PC-9 (cell line): ENCODE results near the gene MNT.

Experiments
- EZH2 ChIP-seq: fragments of 200-600 bp; sonication (generic); IDR thresholded peaks from 2 replicates; pipeline ENCODE4 v1.8.0; 2017; ENCODE audit warnings: antibody characterized with exemption, low read depth
- TF ChIP-seq, protein P1 (sequence below): fragments of 200-600 bp; sonication (generic); conservative IDR thresholded peaks from 2 replicates; pipeline ENCODE4 v1.6.1; 2017; ENCODE audit warnings: mixed run types, antibody characterized with exemption, mild to moderate bottlenecking, moderate library complexity

DNA sequence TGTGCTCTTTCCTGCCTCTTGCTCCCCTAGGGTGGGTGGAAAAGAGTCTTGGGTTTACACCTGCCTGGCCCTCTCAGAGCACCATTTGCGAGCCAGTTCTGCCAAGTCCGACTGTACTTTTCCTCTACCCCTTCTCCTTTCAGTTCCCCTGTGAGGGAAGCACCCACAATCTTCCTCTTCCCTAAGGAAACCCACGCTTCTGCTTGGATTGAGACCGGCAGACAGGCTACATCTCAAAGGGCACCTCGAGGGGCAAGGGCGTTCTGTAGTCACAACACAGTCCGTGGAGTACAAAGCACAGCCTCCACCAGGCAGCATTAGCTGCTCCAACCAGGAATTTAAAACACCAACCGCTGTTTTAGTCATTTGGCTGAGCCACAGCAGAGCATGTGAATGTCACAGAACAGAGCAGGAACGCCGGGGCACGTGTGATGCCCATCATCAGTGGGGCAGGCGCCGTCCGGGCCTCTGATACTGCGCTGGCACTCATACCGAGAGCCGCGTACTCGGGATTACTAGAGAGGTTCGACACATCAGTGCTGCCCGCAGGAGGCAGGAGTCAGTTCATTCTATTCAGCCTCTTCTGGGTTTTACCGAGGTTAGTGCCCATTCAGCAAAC is 13.7 kb upstream of the MNT start:
- TF ChIP-seq, protein P1, sequence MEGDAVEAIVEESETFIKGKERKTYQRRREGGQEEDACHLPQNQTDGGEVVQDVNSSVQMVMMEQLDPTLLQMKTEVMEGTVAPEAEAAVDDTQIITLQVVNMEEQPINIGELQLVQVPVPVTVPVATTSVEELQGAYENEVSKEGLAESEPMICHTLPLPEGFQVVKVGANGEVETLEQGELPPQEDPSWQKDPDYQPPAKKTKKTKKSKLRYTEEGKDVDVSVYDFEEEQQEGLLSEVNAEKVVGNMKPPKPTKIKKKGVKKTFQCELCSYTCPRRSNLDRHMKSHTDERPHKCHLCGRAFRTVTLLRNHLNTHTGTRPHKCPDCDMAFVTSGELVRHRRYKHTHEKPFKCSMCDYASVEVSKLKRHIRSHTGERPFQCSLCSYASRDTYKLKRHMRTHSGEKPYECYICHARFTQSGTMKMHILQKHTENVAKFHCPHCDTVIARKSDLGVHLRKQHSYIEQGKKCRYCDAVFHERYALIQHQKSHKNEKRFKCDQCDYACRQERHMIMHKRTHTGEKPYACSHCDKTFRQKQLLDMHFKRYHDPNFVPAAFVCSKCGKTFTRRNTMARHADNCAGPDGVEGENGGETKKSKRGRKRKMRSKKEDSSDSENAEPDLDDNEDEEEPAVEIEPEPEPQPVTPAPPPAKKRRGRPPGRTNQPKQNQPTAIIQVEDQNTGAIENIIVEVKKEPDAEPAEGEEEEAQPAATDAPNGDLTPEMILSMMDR = no peak
- no peak for TF ChIP-seq EZH2
